ENCODE measurements around the gene SLC13A4.
"Not testable (repeated sequence)": the region's sequence is repeated elsewhere in the genome, so short reads cannot be mapped to it uniquely, and the experiment has no call there.

Gene SLC13A4

GRCh38 chr7:135685306-135686084 is 42.5 kb downstream of the SLC13A4 start:
- no peak for DNase-seq

DNA sequence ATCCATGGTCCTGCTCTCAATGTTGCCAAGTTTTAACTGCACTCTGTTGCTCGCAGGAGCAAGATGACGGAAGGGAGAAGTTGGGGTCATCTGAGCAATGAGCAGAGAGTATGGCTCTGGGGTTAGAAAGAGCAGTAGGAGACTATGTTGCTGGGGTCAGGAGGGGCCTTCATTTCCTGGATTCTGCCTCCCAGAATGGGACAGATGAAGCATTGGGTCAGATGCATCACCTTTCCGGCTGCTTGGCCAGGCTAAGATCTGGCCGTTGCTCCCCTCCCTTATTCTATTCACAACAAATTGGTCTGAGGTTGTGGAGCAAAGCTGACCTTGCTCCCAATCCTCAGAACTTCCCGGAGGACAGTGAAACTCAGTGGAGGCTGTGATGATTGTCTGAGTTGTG is 43.3 kb downstream of the SLC13A4 start:
- DNase-seq = no peak

GRCh38 chr7:135684136-135684535 is 43.9 kb downstream of the SLC13A4 start:
- no peak for DNase-seq

- DNase-seq = no peak
Observed at GRCh38 chr7:135683609-135684008, 44.4 kb downstream of the SLC13A4 start.

DNA sequence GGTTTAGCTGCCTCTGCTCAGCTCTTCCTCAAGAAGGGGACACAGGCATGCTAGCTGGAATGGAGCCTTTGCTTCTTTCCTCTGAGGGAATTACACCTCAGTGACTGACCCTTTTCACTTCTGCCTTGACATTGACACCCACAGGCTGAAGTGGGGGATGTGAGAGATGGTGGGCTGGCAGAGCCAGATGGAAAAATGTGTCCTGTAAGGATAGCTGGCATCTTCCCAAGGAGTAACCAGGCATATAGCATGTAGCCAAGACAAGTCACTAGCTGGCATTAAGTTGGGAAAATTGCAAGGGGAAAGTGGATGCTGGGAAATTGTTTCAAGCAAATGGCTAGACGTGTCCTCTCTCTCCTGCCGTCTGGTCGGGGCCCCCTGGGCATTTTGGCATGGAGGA is 45.8 kb downstream of the SLC13A4 start:
- no peak for DNase-seq

DNA sequence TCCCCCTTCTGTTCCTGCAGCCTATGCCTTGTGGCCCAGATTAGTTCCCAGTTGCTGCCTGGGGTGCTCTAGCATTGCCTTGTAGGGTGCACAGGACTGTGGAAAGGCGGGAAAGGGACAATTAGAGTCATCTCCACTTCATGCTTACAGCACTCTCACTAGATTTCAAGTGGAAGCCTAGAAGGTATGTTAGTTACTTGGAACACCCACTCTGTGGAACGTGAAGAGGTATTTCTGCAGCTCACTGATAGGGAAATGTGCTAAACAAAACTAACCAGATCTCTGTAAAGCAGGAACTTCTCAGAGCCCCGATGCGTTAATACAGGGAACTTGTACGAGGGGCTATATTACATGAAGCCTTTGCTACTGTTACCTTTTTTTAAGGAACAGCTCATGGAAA is 46.2 kb downstream of the SLC13A4 start:
- no peak for DNase-seq

- DNase-seq = no peak
Observed at GRCh38 chr7:135678612-135679575, 49.1 kb downstream of the SLC13A4 start.

GRCh38 chr7:135673360-135673706 is 54.7 kb downstream of the SLC13A4 start:
- DNase-seq = no peak

GRCh38 chr7:135672560-135673359 is 55.2 kb downstream of the SLC13A4 start:
- no peak for DNase-seq

DNA sequence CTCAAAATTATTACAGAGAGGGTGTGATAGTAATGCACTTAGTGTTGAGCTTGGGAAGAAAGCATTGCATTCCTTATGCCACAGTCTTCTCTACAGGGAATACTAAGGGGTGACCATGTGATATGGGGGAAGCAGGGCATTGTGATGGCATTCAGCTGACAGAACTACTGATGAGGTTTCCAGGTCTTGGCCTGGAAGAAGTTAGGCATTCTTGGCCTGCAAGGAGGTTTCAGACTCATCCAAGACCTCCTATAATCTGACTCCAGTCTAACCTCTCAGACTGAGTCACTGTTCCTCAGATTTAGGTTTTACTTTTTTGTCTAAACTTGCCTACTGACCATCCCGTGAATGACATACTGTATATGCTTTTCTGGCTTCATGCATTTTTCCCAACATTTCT is 57.8 kb downstream of the SLC13A4 start:
- no peak for DNase-seq

DNA sequence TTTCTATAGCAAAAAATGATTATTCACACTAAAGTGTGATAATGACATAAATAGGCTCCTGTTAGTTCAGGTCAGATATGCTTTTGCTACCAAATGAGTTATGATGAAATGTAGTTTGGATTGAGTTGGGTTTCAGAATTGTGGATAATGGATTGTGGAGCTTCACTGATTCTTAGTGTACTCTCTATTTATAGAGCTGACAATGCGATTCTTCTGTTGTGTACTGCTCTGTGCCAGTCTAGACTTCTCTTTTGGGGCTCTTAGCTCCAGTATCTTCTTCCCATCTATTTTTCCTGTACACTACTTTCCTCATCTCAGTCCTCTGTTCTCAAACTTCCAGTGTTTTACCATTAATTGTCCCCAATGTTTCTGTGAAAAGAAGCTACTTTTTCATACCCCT is 58.2 kb downstream of the SLC13A4 start:
- no peak for DNase-seq

GRCh38 chr7:135668852-135669395 is 59.1 kb downstream of the SLC13A4 start:
- not testable (repeated sequence) for DNase-seq

- not testable (repeated sequence) for DNase-seq
Observed at GRCh38 chr7:135667626-135668025, 60.4 kb downstream of the SLC13A4 start.

DNA sequence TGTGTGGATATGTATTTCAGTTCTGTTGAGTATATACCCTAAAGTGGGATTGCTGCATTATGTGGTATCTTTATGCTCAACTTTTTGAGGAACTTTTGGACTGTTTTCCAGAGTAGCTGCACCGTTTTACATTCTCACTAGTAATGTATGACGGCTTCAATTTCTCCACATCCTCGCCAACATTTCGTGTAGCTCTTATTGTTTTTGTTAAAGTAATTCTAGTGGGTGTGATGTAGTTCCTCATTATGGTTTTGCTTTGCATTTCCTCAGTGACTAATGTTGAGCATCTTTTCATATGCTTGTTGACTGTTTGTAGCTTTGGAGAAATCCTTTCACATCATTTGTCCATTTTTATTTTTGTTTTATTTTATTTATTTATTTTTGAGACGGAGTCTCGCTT is 61.1 kb downstream of the SLC13A4 start:
- no peak for DNase-seq

GRCh38 chr7:135666156-135666555 is 61.8 kb downstream of the SLC13A4 start:
- no peak for DNase-seq

GRCh38 chr7:135665042-135665441 is 62.9 kb downstream of the SLC13A4 start:
- DNase-seq = no peak

DNA sequence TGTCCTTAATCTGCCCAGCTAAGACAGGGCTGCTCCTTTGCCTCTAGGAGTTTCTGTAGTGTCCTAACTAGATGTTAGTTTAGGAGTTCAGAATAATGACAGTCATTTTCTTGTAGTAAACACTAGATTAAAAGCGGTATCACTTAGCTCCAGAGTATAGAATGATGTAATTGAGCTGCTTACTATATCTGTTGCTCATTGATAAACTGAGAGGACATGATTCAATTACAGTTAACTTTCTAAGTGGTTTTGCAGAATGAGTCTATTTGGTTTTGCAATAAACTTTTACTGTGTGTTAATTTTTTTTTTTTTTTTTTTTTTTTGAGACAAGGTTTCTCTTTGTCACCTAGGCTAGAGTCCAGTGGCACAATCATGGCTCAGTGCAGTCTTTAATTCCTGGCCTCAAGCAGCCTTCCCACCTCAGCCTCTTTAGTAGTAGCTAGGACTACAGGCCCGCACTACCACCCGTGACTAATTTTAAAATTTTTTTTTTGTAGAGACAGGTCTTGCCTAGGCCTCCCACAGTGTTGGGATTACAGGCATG is 63.9 kb downstream of the SLC13A4 start:
- DNase-seq = no peak

DNA sequence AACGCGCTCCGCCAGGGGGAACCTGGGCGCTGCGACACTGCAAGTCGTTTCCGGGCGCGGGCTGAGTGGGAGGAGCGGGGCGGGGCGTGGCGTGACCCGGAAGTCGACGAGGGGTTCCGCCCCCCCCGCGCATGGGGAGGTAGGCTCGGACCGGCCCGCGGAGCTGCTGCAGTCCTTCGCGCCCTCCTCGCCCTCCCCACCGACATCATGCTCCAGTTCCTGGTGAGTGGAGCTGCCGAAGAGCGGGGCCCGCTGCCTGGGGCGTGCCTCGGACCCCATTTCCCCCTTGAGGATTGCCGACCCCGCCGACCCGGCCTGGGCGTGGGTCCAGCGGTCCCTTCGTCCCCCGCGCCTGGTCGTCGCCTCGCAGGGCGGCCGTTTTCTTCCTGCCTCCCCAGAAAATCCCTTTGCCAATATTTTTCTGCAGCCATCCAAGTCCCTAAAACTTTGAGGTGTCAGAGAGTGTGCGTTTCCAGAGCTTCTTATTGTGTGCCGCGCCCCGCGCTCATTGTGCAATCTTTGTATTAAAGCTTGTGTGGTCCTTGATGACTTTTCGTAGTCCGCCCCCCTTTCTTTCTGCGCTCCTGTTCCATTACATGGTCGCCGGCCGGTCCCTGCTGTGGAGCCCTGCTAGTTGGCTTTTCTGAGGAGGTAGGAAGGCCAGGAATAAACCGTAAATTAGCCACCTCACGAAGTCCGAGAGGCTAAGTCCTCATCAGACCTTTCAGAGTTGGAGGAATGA is 65.4 kb downstream of the SLC13A4 start, which contains the start of gene STMP1:
Gene STMP1, plus strand, starts transcription at position 142 of the 742 bp plus-strand sequence.
- DNase-seq = peak; percentile 98

- no peak for DNase-seq
Observed at GRCh38 chr7:135662123-135662372, 65.9 kb downstream of the SLC13A4 start.

DNA sequence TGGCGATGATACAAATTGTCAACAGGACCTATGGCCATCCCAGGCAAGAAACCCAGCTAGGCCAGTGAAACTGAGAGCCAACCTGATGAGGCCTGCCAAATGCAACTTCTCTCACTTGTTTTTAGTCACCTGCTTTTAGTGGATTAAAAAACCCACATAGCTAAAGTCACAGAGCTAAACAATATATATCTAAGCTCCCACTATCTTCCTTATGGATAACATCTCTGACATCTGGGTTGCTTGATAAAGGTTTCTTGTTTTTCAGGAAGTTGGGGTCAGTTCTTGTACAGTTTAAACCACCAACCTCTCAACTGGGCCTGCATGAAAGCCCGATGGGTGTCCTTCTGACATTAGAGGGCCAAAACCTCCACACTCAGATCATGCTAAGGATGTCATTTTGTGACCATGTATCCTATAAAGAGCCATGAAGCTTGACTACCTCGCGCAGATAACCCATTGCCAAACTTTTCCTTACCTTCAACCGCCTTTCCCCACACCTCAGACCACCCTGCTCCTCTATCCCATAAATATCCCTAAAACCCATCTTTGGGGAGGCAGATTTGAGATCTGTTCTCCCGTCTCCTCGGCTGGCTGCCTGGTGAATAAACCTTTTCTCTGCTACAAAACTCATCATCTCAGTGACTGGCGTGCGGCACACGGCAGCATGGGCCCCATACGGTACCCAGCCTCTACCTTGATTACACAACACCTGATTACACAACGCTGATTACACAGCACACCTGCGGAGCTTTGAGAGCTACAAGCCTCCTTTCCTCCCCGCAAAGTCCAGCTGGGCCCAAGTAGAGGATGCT is 66.5 kb downstream of the SLC13A4 start:
- DNase-seq = no peak

All from activated T-cell treated with anti-CD3 and anti-CD28 coated beads for 4 hours (primary cell).